SIG-M5 (cell line): ENCODE results near the gene RDX.
"Not testable (repeated sequence)": the region's sequence is repeated elsewhere in the genome, so short reads cannot be mapped to it uniquely, and the experiment has no call there.

ENCODE experiments used
- DNase-seq: peaks from one replicate; lab custom pipeline; 2025; lab: John Stamatoyannopoulos, UW

RDX gene

GRCh38 chr11:110296226-110297075 is at the start of gene RDX:
Gene RDX (minus strand): TSS chr11:110296614. CDS start chr11:110279692, 16,922 bp downstream.
- DNase-seq: no peak

DNA sequence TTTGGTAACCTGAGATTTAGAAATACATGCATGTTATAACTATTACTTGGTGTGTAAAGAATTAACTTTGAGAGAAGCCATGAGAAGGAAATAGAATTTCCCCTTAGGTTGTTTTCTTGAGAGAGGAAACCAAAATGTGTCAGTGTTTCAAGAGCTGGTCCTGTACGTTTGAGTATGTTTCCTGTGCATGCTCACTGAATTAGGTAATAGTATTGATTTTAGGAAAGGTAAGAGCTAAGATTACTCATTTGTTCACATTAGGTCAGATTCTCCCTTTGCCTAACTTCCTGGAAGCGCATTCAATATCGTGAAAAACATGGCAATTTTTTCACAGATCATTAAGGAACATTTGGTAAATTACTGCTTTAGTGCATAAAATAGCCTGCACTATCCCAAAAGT is 49.3 kb upstream of the RDX start:
- no peak for DNase-seq

DNA sequence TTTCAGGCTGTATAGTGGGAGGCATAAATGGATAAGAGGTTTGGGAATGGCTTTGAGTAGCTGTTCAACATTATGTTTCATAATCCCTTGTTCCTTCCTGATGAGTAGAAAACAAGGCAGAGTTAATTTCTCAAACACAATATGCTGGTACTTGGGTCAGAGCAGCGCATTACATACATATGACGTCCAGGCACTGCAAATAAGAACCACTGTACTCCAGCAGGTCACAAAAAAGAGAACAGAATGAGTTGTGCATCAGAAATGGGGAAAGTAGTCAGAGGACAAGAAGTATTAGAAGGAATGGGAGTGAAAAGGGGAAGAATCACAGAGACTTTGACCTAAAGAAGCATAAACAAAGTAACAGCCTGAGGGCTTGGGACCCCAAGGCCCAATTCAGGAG is 44.0 kb upstream of the RDX start:
- DNase-seq: no peak

GRCh38 chr11:110339456-110340250 is 43.2 kb upstream of the RDX start:
- no peak for DNase-seq

- DNase-seq: no peak
These were observed 42.3 kb upstream of the RDX start for GRCh38 chr11:110338684-110339083.

DNA sequence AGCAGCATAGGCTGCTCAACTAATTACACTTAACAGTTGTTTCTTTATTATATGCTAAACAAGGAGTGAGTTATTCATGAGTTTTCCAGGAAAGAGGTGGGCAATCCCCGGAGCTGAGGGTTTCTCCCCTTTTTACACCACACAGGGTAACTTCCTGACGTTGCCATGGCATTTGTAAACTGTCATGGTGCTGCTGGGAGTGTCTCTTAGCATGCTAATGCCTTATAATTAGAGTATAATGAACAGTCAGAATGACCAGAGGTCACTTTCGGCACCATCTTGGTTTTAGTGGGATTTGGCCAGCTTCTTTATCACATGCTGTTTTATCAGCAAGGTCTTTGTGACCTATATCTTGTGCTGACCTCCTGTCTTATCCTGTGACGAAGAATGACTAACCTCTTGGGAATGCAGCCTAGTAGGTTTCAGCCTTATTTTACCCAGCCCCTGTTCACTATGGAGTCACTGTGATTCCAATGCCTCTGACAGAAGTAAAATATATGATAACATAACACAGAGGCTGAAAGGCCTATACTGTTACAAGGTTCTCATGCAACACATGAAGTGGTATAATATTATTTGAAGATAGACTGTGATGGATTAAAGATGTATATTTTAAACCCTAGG is 41.3 kb upstream of the RDX start:
- DNase-seq: no peak

DNA sequence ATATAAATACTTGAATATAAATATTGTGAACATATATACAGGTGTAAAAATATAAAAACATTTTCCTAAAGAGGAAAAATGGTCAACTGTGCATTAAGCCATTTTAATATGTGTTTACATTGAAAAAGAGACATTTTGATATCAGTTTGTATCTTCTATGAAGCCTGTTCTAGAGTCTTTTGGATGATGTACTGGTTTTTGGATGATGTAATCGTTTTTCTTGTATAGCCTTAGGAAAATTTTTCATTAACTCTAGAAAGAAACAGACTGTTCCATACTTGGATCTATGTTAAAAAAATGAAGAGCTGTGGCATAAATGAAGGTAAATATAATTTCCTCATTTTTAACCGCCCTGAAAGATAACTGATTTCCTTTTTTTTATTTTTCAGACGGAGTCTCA is 39.6 kb upstream of the RDX start:
- DNase-seq: no peak

- no peak for DNase-seq
These were observed 38.9 kb upstream of the RDX start for GRCh38 chr11:110335358-110335757.

DNA sequence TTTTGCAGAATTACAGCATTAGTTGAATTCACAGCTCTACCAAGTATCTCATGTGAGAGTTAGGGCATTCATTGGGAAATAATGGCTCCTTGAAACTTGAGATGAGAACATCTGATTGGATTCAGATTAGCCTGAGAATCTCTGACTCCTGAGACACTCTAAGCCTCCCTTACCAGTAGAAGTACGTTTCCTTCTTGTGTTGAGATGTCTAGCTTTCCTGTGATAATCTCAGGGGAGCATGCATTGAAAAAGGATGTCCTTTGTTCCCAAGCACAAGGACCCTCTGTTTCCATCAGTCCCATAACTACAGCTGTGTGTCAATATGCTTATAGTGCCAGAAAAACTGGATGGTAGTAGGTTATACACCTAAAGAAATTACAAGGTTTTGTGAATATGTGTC is 35.2 kb upstream of the RDX start:
- no peak for DNase-seq

- no peak for DNase-seq
These were observed 33.0 kb upstream of the RDX start for GRCh38 chr11:110329445-110329844.

- no peak for DNase-seq
These were observed 31.1 kb upstream of the RDX start for GRCh38 chr11:110327508-110327907.

GRCh38 chr11:110323786-110324185 is 27.4 kb upstream of the RDX start:
- DNase-seq: no peak

GRCh38 chr11:110319501-110319900 is 23.1 kb upstream of the RDX start:
- DNase-seq: no peak

GRCh38 chr11:110318638-110319404 is 22.4 kb upstream of the RDX start:
- no peak for DNase-seq

DNA sequence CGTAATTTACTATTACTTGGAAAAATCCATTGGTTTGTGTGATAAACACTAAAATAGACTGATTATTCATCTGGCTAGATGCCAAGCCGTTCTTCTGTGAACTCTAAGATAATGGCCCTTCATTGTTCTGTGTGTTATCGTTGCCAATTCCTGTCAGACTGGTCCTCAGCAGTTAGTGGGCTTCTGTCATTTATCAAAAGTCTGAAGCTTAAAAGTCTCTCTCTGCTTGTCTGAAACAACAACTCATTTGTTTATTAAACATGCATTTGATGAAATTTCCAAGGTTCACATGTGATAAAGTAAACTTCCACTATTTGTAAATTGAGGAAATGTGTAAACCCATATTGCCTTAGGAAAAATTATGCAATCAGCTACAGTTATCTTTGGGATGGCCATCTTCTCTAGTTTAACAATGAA is 21.1 kb upstream of the RDX start:
- DNase-seq: no peak

DNA sequence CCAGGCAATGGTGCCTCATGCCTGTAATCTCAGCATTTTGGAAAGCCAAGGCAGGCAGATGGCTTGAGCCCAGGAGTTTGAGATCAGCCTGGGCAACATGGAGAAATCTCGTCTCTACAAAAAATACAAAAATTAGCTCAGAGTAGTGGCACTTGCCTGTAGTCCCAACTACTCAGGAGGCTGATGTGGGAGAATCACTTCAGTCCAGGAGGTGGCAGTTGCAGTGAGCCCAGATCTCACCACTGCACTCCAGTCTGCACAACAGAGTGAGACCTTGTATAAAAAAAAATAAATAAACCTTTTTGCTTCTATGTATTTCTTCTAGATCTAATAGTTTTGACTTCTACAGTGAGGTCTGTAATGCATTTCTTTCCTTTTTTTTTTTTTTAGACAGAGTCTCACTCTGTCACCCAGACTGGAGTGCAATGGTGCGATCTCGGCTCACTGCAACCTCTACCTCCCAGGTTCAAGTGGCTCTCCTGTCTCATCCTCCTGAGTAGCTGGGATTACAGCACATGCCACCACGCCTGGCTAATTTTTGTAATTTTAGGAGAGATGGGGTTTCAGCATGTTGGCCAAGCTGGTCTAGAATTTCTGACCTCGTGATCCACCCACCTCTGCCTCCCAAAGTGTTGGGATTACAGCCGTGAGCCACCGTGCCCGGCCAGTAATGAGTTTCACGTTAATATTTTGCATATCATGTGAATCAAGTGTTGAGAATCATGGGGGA is 18.1 kb upstream of the RDX start:
- DNase-seq: no peak

DNA sequence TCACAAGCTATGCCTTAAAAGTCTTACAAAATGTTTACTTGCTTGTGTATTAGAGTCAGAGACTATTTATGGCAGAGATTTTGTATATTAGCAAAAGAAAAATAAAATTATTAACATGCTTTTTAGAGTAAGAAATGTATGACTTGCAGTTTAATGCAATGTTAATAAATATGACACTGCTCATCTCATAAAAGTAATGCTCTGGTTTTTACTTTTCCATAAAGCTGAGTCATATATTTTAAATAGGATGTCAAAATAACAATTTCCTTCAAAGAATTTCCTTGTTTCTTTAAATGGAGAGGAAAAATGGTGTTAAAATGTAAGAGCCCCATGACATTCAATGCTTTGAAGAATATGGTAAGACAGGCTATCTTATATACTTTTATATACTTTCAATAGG is 16.3 kb upstream of the RDX start:
- DNase-seq: no peak

DNA sequence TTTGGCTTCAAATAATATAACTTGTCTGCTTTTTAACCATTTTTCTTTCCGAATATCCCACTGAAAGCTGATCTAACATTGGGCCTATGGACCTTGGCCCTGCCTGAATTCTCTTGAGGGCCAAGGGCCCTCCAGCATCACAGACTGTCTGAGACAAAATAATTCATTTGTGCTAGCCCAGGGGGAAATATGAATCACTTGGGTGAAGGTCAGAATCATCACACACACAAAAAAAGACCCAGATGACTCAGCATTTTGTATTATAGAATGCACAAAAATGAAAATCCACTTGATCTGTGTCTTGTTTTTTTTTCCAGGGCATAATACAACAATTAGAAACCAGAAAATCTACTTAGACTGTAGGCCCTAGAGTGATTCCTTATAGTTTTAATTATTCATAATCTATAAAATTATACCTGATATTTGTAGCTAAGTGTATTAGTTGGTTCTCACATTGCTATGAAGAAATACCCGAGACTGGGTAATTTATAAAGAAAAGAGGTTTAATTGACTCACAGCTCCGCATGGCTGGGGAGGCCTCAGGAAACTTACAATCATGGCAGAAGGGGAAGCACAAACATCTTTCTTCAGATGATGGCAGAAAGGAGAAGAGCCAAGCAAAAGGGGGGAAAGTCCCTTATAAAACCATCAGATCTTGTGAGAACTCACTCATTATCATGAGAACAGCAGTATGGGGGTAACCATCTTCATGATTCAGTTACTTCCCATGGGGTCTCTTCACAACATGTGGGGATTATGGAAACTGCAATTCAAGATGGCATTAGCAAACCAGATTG is 15.6 kb upstream of the RDX start:
- DNase-seq: no peak

DNA sequence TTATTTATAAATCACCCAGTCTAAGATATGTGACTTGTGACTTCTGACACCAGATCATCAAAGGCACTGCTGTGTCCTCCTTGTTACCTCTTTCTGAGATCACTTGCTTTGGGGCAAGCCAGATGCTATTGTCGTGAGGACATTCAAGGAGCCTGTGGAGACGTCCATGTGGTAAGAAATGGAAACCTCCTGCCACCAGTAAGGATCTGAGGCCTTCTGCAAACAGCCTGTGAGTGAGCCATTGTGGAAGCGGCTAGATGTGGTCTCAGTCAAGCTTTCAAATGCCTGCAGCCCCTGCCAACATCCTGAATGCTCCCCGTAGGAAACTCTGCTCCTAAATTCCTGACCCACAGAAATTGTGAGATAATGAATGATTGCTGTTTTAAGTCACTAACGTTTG is 11.7 kb upstream of the RDX start:
- no peak for DNase-seq

DNA sequence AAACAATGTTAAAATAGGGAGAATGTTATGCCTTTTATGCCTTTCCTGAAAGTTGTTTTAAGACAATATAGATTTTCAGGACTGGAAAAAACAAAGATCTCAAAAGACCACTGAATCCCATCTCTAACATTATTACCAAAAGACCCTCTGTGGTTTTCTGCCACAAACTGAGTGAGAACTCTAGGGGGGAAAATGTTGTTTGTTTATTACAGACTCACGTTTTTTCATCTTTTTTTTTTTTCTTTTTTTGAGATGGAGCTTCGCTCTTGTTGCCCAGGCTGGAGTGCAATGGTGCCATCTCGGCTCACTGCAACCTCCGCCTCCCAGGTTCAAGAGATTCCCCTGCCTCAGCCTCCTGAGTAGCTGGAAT is 9.6 kb upstream of the RDX start:
- not testable (repeated sequence) for DNase-seq
